HepG2 (cell line): ENCODE data around the gene PLS1. TPM values are rescaled to one million over a fixed set of nuclear protein-coding genes. Genes with fewer than 3 reads are reported as not detected.

Experiments used
- ATAC-seq: fragments of 200-7000 bp; cut with Tn5 transposase; 3 replicates; pipeline ENCODE4 v1.9.1; 2020; ENCODE audit warnings: mild to moderate bottlenecking, moderate library complexity
- BruUV-seq: library from RNA; stranded (reverse); fragments of 400-500 nt; replicated peaks from 2 replicates; lab custom pipeline; 2021; lab: Mats Ljungman, UMichigan
- CTCF ChIA-PET: fragments of 300-600 bp; formaldehyde crosslinking; extraction: SDS; loops from one replicate; lab custom pipeline; 2021; ENCODE audit warnings: low total read pairs, inconsistent platforms, low intra/inter-chr PET ratio; lab: Yijun Ruan, JAX
- POLR2A ChIA-PET: fragments of 350-600 bp; sonication (Branson Sonifier 250); formaldehyde crosslinking; loops from one replicate; lab custom pipeline; 2020; ENCODE audit warnings: antibody characterized with exemption, inconsistent platforms; lab: Yijun Ruan, JAX
- DNase-seq: peaks from one replicate; pipeline ENCODE4 v3.0.0-alpha.2; 2015; ENCODE audit warnings: low spot score
- FAIRE-seq: peaks from 3 replicates; lab custom pipeline; 2011; peaks lifted over from hg19 to GRCh38; lab: Jason Lieb, UNC
- H2AFZ ChIP-seq: one replicate; pipeline ENCODE4 v1.6.1; 2011; ENCODE audit warnings: low read length, inconsistent platforms
- H3K27ac ChIP-seq: fragments of 300-600 bp; 3 replicates; pipeline ENCODE4 v1.8.0; 2011; ENCODE audit warnings: mixed run types, mild to moderate bottlenecking, mixed read lengths, low read length, inconsistent platforms; ENCODE audit not compliant: insufficient read depth; ENCODE audit errors: extremely low read length
- H3K27me3 ChIP-seq, 2 experiments: fragments of 200-600 bp in 1 of 2; 2 replicates in 1 of 2; 3 replicates in 1 of 2; pipeline versions ENCODE4 v1.6.0 to v1.8.0; 2011; ENCODE audit warnings: low read length in 2 of 2, mild to moderate bottlenecking in 2 of 2, moderate library complexity in 2 of 2, inconsistent platforms in 1 of 2; ENCODE audit not compliant: insufficient read depth in 2 of 2, control insufficient read depth in 1 of 2
- H3K36me3 ChIP-seq, 2 experiments: fragments of 200-600 bp in 1 of 2; replicated peaks in 1 of 2; 2 replicates in 1 of 2; 3 replicates in 1 of 2; pipeline versions ENCODE4 v1.5.1 to v1.8.0; 2011; ENCODE audit warnings: low read length in 2 of 2, inconsistent platforms in 1 of 2; ENCODE audit not compliant: insufficient read depth in 2 of 2, control insufficient read depth in 1 of 2
- H3K4me1 ChIP-seq: 2 replicates; pipeline ENCODE4 v1.5.1; 2012; ENCODE audit warnings: low read length, inconsistent platforms; ENCODE audit not compliant: insufficient read depth
- H3K4me2 ChIP-seq: 2 replicates; pipeline ENCODE4 v1.6.0; 2011; ENCODE audit warnings: low read depth, low read length, inconsistent platforms
- H3K4me3 ChIP-seq, 3 experiments: fragments of 200-600 bp in 1 of 3; sonication (generic), shearing (Covaris generic) in 1 of 3; replicated peaks in 1 of 3; 2 replicates each; pipeline ENCODE4 v1.5.1; 2011 to 2016; ENCODE audit warnings: low read length in 3 of 3, inconsistent platforms in 2 of 3, low read depth in 2 of 3, mild to moderate bottlenecking in 2 of 3, control low read depth in 1 of 3, mixed read lengths in 1 of 3; ENCODE audit not compliant: insufficient read depth in 1 of 3
- H3K79me2 ChIP-seq: one replicate; pipeline ENCODE4 v1.6.1; 2011; ENCODE audit warnings: low read length, inconsistent platforms; ENCODE audit not compliant: insufficient read depth
- H3K9ac ChIP-seq: 2 replicates; pipeline ENCODE4 v1.6.0; 2011; ENCODE audit warnings: mild to moderate bottlenecking, low read depth, low read length, inconsistent platforms; ENCODE audit not compliant: insufficient read depth
- H3K9me3 ChIP-seq: 2 replicates; pipeline ENCODE4 v1.5.1; 2012; ENCODE audit warnings: mild to moderate bottlenecking, low read length
- H4K20me1 ChIP-seq: 2 replicates; pipeline ENCODE4 v1.6.0; 2011; ENCODE audit warnings: inconsistent platforms, mild to moderate bottlenecking, low read length, moderate library complexity; ENCODE audit not compliant: insufficient read depth
- CCDC6 ChIP-seq: sonication (generic); formaldehyde crosslinking; IDR thresholded peaks from 2 replicates; pipeline ENCODE4 v1.8.1; 2022; ENCODE audit warnings: mild to moderate bottlenecking, missing genetic modification reagents, moderate library complexity
- DNMT1 ChIP-seq: sonication (generic); formaldehyde crosslinking; IDR thresholded peaks from 2 replicates; pipeline ENCODE4 v1.5.1; 2020; ENCODE audit warnings: mild to moderate bottlenecking, missing genetic modification reagents
- HOXA3 ChIP-seq: sonication (generic); formaldehyde crosslinking; IDR thresholded peaks from 2 replicates; pipeline ENCODE4 v1.5.0; 2020; ENCODE audit warnings: missing genetic modification reagents
- MATR3 ChIP-seq: sonication (generic); formaldehyde crosslinking; IDR thresholded peaks from 2 replicates; pipeline ENCODE4 v1.4.0; 2020; ENCODE audit warnings: missing genetic modification reagents
- NFIB ChIP-seq: sonication (generic); formaldehyde crosslinking; IDR thresholded peaks from 2 replicates; pipeline ENCODE4 v1.9.0; 2021; ENCODE audit warnings: missing genetic modification reagents, mild to moderate bottlenecking, borderline replicate concordance
- NR1H2 ChIP-seq: sonication (generic); formaldehyde crosslinking; IDR thresholded peaks from 2 replicates; pipeline ENCODE4 v1.8.1; 2022; ENCODE audit warnings: low read depth, missing genetic modification reagents, borderline replicate concordance
- POGZ ChIP-seq: sonication (generic); formaldehyde crosslinking; IDR thresholded peaks from 2 replicates; pipeline ENCODE4 v1.4.0; 2020; ENCODE audit warnings: mild to moderate bottlenecking, missing genetic modification reagents
- RXRA ChIP-seq: sonication (generic); formaldehyde crosslinking; IDR thresholded peaks from 2 replicates; pipeline ENCODE4 v1.5.1; 2020; ENCODE audit warnings: missing genetic modification reagents
- SMAD3 ChIP-seq: sonication (generic); formaldehyde crosslinking; IDR thresholded peaks from 2 replicates; pipeline ENCODE4 v1.4.0; 2020; ENCODE audit warnings: missing genetic modification reagents
- ZMYM3 ChIP-seq: sonication (generic); formaldehyde crosslinking; IDR thresholded peaks from 2 replicates; pipeline ENCODE4 v1.5.1; 2020; ENCODE audit warnings: mild to moderate bottlenecking, missing genetic modification reagents
- ZNF224 ChIP-seq: sonication (generic); formaldehyde crosslinking; IDR thresholded peaks from 2 replicates; pipeline ENCODE4 v1.5.0; 2020; ENCODE audit warnings: mild to moderate bottlenecking, missing genetic modification reagents
- ZNF253 ChIP-seq: sonication (generic); formaldehyde crosslinking; IDR thresholded peaks from 2 replicates; pipeline ENCODE4 v1.8.0; 2022; ENCODE audit warnings: mild to moderate bottlenecking, missing genetic modification reagents, borderline replicate concordance
- ZNF747 ChIP-seq: sonication (generic); formaldehyde crosslinking; IDR thresholded peaks from 2 replicates; pipeline ENCODE4 v1.8.1; 2023; ENCODE audit warnings: missing genetic modification reagents, mild to moderate bottlenecking, borderline replicate concordance
- ZZZ3 ChIP-seq: sonication (generic); formaldehyde crosslinking; IDR thresholded peaks from 2 replicates; pipeline ENCODE4 v1.4.0; 2020; ENCODE audit warnings: missing genetic modification reagents, mild to moderate bottlenecking, borderline replicate concordance
- WGBS: methylation state at CpG from one replicate; pipeline ENCODE4 v1.1.6; 2017; ENCODE audit warnings: low lambda C conversion rate; 5-methylcytosine and 5-hydroxymethylcytosine counted together
- in situ Hi-C: cut with HindIII; loops from 2 replicates; pipeline ENCODE4 v1.10.0; 2017; ENCODE audit warnings: low pct_unique_long_range_greater_than_20kb; ENCODE audit not compliant: extremely low pct_ligation_motif_present
- intact Hi-C: fragments of 100-400 bp; cut with micrococcal nuclease; formaldehyde crosslinking; loops from one replicate; pipeline ENCODE4 v1.10.0; 2022; ENCODE audit not compliant: unreplicated experiment
- polyA plus RNA-seq, 8 experiments: library from polyadenylated mRNA; depleted of rRNA in 3 of 8; stranded (reverse) in 7 of 8; unstranded in 1 of 8; fragments of >200 nt; fragmentation: Illumina TruSeq in 4 of 8; extraction: Trizol in 4 of 8; gene quantifications; 2 replicates each; pipeline versions ENCODE4 v1.2.1 to v1.2.3, GENCODE V29; 2011 to 2016; ENCODE audit warnings: low read depth in 4 of 8, missing spikeins in 1 of 8, mixed read lengths in 1 of 8; ENCODE audit not compliant: insufficient read depth in 1 of 8
- total RNA-seq, 5 experiments: library from RNA; depleted of rRNA; stranded (reverse); fragments of >200 nt; fragmentation: Illumina TruSeq; extraction: Trizol; gene quantifications; 2 replicates each; pipeline ENCODE4 v1.2.3, GENCODE V29; 2016; ENCODE audit warnings: low read depth in 1 of 5
- TF ChIP-seq, protein P1 (sequence below): sonication (generic); formaldehyde crosslinking; IDR thresholded peaks from 2 replicates; pipeline ENCODE4 v1.4.0; 2020; ENCODE audit warnings: missing genetic modification reagents
- TF ChIP-seq, protein P2 (sequence below): sonication (generic); formaldehyde crosslinking; IDR thresholded peaks from 2 replicates; pipeline ENCODE4 v1.8.0; 2022; ENCODE audit warnings: low read depth, missing genetic modification reagents
- TF ChIP-seq, protein P3 (sequence below): sonication (generic); formaldehyde crosslinking; IDR thresholded peaks from 2 replicates; pipeline ENCODE4 v1.4.0; 2020; ENCODE audit warnings: missing genetic modification reagents
- TF ChIP-seq, protein P4 (sequence below): conservative IDR thresholded peaks from 2 replicates; pipeline ENCODE4 v1.6.1; 2018; ENCODE audit warnings: missing genetic modification reagents
- TF ChIP-seq, protein P5 (sequence below): IDR thresholded peaks from 2 replicates; pipeline ENCODE4 v1.6.1; 2018; ENCODE audit warnings: missing genetic modification reagents, mild to moderate bottlenecking, missing compliant biosample characterization
- TF ChIP-seq, protein P6 (sequence below): sonication (generic); formaldehyde crosslinking; IDR thresholded peaks from 2 replicates; pipeline ENCODE4 v1.8.0; 2022; ENCODE audit warnings: missing genetic modification reagents, low read depth, mild to moderate bottlenecking, borderline replicate concordance

The PLS1 gene
- total and polyA plus RNA-seq, 2 of the 13 experiments (the other 11 are each of a cell fraction or from before 2014, with no cell fraction given): 11.2 to 21.1 TPM

DNA sequence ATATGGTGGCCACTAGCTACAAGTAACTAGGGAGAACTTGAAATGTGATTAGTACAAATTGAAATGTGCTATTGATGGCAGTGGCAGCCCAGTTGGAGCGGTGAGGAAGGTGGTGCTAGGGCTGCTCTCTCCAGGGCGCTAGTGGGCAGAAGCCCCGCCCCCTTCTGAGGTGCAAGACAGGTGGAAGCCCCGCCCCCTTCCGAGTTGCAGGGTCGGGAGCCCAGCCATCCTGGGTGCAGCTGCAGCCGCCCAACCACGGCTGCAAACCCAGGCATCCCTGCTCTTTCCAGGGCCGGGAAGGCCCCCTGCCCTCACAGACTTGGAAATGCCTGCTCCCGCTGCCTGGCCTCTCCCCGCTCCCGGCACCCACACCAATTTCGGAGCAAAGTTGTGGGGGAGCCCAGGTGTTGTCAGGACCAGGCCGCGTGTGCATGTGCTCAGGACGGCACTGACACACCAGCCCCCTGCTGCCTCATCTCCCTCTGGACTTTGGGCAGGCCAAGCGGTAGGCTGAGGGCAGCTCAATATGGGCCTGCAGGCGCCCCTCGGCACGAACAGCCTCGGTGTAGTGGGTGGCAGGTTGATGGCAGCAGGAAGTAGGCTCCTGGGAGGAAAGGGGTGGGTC, 27.7 kb upstream of the PLS1 start:
- Histone ChIP-seq H3K36me3 (peaks cover 0 to 4% of the 10 kb centered on the region in 2 experiments; a peak in 2 of 5 replicates), H3K27ac (no peak overlapping the region), H3K9ac (no peak overlapping the region), H3K79me2 (no peaks in the 10 kb centered on the region), H3K4me3 (no peak overlapping the region), H2AFZ (no peak overlapping the region), H3K4me1 (peaks cover 12% of the 10 kb centered on the region), H4K20me1 (no peaks in the 10 kb centered on the region), H3K27me3 (no peaks in the 10 kb centered on the region), H3K4me2 (no peak overlapping the region), H3K9me3 (no peaks in the 10 kb centered on the region)
- intact Hi-C loops: no loop called here
- DNase-seq (no peak), ATAC-seq (peak; percentile 53), FAIRE-seq (no peak)
- CTCF ChIA-PET: no interaction called here
- in situ Hi-C loops: no loop called here
- 98% methylated on average over 10 of the region's 21 CpGs for WGBS
- POLR2A ChIA-PET: no interaction called here
- BruUV-seq: no TSS peak
- TF ChIP-seq MATR3 (CRISPR knock-in tag): no peak
- no peak for TF ChIP-seq NFIB (CRISPR knock-in tag)
- TF ChIP-seq ZNF253 (CRISPR knock-in tag): no peak
- TF ChIP-seq RXRA (CRISPR knock-in tag): 0 out of 2 replicates have a peak, but pooled peaks have one; percentile 26
- TF ChIP-seq SMAD3 (CRISPR knock-in tag): no peak
- TF ChIP-seq, protein P1, sequence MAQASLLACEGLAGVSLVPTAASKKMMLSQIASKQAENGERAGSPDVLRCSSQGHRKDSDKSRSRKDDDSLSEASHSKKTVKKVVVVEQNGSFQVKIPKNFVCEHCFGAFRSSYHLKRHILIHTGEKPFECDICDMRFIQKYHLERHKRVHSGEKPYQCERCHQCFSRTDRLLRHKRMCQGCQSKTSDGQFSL (CRISPR knock-in tag): no peak
- TF ChIP-seq ZZZ3: no peak
- no peak for TF ChIP-seq ZMYM3 (CRISPR knock-in tag)
- TF ChIP-seq HOXA3: no peak
- TF ChIP-seq, protein P2, sequence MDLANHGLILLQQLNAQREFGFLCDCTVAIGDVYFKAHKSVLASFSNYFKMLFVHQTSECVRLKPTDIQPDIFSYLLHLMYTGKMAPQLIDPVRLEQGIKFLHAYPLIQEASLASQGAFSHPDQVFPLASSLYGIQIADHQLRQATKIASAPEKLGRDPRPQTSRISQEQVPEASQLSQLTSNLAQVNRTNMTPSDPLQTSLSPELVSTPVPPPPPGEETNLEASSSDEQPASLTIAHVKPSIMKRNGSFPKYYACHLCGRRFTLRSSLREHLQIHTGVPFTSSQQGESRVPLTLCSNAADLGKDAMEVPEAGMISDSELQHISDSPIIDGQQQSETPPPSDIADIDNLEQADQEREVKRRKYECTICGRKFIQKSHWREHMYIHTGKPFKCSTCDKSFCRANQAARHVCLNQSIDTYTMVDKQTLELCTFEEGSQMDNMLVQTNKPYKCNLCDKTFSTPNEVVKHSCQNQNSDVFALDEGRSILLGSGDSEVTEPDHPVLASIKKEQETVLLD: no peak
- TF ChIP-seq CCDC6 (CRISPR knock-in tag): no peak
- TF ChIP-seq, protein P3, sequence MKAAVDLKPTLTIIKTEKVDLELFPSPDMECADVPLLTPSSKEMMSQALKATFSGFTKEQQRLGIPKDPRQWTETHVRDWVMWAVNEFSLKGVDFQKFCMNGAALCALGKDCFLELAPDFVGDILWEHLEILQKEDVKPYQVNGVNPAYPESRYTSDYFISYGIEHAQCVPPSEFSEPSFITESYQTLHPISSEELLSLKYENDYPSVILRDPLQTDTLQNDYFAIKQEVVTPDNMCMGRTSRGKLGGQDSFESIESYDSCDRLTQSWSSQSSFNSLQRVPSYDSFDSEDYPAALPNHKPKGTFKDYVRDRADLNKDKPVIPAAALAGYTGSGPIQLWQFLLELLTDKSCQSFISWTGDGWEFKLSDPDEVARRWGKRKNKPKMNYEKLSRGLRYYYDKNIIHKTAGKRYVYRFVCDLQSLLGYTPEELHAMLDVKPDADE (CRISPR knock-in tag): no peak
- no peak for TF ChIP-seq POGZ
- no peak for TF ChIP-seq ZNF224 (CRISPR knock-in tag)
- no peak for TF ChIP-seq NR1H2 (CRISPR knock-in tag)
- TF ChIP-seq, protein P4, sequence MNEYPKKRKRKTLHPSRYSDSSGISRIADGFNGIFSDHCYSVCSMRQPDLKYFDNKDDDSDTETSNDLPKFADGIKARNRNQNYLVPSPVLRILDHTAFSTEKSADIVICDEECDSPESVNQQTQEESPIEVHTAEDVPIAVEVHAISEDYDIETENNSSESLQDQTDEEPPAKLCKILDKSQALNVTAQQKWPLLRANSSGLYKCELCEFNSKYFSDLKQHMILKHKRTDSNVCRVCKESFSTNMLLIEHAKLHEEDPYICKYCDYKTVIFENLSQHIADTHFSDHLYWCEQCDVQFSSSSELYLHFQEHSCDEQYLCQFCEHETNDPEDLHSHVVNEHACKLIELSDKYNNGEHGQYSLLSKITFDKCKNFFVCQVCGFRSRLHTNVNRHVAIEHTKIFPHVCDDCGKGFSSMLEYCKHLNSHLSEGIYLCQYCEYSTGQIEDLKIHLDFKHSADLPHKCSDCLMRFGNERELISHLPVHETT: no peak
- TF ChIP-seq DNMT1 (CRISPR knock-in tag): 0 out of 2 replicates have a peak, but pooled peaks have one; percentile 39
- TF ChIP-seq ZNF747 (CRISPR knock-in tag): no peak
- TF ChIP-seq, protein P5, sequence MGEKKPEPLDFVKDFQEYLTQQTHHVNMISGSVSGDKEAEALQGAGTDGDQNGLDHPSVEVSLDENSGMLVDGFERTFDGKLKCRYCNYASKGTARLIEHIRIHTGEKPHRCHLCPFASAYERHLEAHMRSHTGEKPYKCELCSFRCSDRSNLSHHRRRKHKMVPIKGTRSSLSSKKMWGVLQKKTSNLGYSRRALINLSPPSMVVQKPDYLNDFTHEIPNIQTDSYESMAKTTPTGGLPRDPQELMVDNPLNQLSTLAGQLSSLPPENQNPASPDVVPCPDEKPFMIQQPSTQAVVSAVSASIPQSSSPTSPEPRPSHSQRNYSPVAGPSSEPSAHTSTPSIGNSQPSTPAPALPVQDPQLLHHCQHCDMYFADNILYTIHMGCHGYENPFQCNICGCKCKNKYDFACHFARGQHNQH: no peak
- TF ChIP-seq, protein P6, sequence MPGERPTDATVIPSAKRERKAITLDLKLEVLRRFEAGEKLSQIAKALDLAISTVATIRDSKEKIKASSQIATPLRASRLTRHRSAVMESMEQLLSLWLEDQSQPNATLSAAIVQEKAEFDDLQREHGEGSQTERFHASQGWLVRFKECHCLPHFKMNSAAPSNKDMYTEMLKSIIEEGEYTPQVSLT: no peak
